T1000 (cell line): ENCODE data around the gene RGS13.
"Not testable (repeated sequence)": the region's sequence is repeated elsewhere in the genome, so short reads cannot be mapped to it uniquely, and the experiment has no call there.

Experiments
- DNase-seq: peaks from one replicate; lab custom pipeline; 2025; ENCODE audit warnings: mixed read lengths; lab: John Stamatoyannopoulos, UW

Gene RGS13

DNA sequence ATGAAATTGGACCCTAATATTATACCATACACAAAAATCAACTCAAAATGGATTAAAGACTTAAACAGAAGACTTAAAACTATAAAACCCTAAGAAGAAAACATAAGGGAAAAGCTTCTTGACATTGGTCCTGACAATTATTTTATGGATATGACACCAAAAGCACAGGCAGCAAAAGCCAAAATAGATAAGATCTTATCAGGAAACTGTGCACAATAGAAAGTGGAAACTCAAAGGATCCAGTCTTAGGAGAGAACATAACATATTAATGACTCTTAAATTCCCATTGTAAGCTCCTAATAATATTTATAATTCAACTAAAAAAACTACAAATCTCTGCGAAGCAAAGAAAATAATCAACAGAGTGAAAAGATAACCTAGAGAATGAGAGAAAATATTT, 39.8 kb downstream of the RGS13 start:
- DNase-seq: no peak

DNA sequence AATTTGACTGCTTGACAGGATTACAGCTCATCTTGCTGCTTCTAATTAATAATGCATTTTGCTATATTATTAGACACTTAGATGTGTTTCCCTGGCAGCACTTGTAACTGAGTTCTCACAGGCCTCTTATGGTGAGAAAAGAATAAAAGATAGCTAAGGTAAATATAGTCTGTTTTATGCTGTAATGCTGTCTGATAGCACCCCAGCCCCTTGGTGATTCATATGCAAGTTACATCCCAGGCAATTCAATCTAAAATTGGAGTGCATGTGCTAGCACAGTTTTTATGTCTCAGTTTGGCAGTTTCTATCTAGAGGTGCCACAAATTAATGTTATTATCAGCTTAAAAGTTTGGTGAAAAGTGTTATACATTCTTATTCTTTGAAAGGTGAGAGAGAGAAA, 42.2 kb downstream of the RGS13 start:
- DNase-seq: no peak

DNA sequence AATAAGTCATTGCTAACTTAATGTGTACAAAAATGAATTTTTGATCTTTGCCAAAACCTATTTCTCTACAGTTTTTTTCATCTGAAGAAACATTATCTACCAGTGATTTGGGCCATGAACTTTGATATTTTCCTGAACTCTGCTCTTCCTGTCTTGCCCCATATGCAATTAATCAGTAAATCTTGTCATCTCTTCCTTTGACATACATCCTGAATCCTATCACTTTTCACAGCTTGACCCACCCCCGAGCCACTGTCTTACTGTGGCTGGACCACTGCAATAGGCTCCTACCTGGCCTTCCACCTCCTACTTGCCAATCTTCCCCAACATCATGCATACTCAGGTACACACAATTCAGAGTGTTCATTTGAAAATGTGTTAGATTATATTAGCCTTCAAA, 46.4 kb downstream of the RGS13 start:
- DNase-seq: no peak

DNA sequence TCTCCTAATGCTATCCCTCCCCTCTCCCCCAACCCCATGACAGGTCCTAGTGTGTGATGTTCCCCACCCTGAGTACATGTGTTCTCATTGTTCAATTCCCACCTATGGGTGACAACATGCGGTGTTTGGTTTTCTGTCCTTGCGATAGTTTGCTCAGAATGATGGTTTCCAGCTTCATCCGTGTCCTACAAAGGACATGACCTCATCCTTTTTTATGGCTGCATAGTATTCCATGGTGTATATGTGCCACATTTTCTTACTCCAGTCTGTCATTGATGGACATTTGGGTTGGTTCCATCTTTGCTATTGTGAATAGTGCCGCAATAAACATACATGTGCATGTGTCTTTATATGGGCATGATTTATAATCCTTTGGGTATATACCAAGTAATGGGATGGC, 47.1 kb downstream of the RGS13 start:
- DNase-seq: not testable (repeated sequence)

DNA sequence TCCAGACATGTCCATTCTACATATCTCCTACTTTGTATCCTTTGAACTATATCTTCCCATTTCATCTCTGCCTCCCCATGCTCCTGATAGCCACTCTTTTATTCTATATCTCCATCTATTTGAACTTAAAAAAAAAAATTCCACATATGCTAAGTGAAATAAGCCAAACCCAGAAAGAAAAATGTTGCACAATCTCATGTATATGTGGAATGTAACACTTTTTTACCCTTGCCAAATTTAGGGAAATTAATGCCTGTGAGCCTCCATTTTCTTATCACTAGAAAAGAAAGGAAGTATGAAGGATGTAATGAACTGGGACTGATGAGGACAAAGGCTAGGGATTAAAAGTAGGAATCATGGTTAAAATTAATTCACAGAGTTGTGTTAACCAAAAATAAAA, 53.5 kb downstream of the RGS13 start:
- DNase-seq: no peak

DNA sequence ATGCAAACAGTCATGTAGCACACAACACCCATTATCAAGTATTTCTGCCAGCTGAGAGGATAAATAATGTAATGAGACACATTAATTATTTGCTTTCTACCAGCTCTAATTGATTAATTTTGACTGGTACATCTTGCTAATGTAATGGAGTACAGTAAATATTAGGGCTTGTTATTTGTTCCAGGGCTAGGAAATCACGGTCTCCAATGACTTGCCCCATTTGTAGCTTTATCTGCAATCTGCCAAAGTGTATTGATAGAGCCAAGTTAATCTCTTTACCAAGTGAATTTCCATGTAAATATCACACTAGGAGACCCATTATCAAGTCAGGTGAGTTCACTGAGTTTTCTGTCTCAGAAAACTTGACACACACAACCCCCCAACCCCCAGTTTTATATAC, 55.1 kb downstream of the RGS13 start:
- no peak for DNase-seq

DNA sequence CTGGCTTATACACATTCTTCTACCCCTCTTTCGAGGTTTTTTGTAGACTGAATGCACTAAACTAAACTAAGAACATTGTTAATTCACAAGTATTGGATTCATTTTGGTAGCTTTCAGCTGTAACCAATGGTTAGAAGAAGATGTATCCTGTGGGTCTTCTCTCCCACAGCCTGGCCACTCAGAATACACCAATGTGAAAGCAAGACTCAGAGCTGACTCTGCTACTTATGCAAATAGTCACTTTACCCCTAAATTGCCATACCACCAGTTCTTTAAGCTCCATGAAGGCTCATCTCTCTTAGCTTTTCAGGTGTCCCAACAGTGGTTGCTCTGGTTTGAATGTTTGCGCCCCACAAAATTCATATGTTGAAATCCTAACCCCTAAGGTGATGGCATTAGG, 60.1 kb downstream of the RGS13 start:
- no peak for DNase-seq

DNA sequence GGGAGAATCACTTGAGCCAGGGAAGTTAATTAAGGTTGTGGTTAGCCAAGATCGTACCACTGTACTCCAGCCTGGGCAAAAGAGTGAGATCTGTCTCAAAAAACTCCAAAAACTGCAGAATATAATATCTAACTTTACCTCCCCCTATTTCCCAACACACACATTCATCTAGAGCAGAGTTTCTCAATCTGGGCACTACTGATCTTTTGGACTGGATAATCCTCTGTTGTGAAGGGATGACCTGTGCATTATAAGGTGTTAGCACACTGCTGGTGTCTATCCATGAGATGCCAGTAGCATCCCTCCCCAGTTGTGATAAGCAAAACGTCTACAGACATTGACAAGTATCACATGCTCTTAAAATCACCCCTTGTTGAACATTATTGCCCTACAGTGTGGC, 61.8 kb downstream of the RGS13 start:
- no peak for DNase-seq

DNA sequence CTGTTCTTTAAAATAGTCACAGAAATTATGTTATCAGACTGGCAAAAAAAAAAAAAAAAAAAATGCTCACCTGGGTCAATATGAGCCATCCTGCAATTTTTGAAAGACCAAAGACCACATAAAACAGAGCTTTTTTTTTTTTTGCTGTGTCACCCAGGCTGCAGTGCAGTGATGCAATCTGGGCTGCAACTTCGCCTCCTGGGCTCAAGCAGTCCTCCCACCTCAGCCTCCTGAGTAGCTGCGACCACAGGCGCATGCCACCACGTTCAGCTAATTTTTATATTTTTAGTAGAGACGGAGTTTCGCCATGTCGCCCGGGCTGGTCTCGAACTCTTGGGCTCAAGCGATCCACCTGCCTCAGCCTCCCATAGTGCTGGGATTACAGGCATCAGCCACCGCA, 62.8 kb downstream of the RGS13 start:
- no peak for DNase-seq

DNA sequence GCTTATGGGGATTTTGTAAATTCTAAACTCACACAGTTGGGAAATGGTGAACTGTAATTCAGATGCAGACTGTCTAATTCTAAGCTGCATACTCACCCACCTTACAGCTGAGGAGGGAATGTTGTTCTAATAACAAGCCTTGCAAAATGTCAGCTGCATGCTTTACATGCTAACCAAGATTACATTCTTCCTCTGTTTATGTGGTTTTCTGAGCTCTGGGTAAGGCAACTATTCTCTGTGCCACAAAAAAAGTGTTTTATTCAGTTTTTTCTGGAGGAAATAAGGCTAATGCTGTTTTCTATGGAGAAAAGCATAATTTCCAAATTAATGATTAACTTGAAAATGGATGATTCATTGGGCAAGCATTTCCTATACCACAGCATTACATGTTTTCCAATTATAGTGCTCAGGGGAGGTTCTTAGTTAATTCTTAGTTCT, 64.9 kb downstream of the RGS13 start:
- DNase-seq: peak; percentile 11

DNA sequence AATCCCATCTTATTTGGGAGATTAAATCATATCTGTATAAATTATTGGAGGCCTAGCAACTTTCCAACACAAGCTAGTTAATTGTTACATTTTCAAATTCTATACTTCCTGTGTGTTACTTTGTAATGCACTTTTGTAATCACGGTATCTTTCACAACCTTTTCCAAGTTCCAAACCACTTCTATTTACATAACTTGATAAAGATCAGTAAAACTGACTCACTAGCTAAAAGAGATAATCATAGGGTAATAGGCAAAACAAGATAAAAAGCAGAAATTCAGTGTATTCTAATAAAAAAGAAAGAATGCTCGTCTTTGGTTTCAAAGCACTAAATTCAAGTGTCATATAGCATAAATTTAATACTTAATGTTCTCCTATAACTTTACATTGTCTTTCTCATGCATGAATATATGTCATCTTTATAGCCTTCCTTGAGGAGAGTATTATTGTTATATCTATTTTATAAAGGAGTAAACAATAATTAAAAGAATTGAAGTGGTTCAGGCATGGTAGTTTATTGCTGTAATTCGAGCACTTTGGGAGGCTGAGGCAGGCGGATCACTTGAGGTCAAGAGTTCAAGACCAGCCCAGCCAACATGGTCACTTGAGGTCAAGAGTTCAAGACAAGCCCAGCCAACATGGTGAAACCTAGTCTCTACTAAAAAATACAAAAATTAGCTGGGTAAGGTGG, 66.4 kb downstream of the RGS13 start:
- DNase-seq: no peak

DNA sequence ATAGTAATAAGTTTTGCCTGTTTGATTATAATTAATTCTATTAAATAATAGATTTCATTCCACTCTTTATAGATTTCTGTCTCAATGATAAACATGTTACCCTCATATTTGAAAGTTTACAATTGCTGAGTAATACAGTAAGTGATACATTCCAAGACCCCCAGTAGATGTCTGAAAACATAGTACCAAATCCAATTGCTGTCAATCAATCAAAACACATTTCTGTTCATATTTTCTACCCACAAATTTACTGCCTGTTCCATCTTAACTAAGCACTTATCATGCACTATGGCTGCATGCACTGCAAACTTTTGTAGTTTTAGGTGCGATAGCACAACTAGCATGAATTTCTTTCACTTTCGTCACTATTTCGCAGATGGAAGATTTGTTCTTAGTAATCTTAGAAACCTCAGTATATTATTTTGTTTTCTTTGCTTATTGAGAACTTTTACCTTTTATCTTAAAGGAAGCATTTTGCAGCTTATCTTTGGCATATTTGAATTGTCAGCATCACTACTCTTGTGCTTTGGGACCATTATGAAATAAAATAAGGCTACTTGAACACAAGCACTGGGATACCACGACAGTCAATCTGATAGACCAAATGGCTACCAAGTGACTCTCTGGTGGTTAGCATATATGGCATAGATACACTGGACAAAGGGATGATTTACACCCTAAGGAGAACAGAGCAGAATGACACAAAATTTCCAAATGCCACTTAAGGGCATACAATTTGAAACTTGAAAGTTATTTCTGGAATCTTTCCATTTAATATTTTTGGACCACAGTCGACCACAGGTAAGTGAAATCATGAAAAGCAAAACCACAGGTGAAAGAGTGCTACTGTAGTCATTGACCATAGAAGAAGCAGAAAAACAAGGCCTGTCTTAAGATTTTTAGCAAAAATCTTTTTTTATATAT, 67.6 kb downstream of the RGS13 start:
- no peak for DNase-seq

DNA sequence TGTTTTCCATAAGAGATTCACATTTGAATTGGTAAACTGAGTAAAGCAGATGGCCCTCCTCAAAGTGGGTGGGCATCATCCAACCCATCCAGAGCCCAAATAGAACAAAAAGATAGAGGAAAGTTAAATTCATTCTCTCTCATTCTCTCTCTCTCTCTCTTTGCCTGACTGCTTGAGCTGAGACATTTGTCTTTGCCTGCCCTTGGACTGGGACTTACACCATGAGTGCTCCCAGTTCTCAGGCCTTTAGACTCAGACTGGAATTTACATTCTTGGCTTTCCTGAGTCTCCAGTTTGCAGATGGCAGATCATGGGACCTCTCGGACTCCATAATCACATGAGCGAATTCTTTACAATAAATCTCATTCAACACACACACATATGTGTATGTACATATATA, 69.6 kb downstream of the RGS13 start:
- DNase-seq: no peak

DNA sequence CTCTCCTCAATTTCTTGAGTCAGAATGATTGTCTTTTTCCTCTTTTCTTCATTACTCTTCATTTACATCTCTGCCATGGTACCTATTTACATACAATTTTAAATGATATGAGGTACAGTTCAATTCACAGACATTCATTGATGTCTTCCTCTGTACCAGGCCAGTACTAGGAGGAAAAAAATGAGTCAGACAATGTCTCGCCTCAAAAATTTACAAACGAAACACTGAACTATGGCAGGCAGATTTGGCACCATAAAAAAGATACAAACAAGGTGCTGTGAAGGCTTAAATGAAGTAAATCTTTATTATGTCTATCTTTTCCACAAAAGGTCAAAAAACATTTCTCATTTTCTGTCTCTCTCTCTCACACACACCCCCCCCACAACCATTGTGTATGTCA, 71.0 kb downstream of the RGS13 start:
- DNase-seq: no peak

DNA sequence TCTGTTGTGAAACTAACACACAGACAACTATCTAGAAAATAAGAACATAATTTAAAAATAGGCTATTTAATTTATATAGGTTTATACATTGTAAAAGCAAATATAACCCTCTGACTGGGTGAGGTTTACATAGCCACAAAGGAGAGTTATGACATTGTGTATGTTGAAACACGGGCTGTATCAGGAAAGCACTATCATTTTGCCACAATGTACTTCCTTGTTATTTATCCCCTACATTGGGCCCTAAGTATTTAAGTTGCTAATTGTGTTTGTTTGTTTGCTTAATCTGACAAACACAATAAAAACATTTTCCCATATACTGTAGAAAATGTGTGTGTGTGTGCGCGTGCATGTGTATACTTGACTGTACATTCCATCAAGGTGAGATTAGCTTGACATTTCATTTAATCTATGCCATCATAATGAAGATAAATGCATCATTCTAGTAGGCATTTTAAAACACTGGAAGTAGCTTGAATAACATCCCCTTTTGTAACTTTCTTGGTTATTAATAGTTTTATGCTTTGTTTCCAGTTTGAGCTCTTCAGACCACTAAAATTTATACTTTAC, 72.1 kb downstream of the RGS13 start:
- DNase-seq: no peak

DNA sequence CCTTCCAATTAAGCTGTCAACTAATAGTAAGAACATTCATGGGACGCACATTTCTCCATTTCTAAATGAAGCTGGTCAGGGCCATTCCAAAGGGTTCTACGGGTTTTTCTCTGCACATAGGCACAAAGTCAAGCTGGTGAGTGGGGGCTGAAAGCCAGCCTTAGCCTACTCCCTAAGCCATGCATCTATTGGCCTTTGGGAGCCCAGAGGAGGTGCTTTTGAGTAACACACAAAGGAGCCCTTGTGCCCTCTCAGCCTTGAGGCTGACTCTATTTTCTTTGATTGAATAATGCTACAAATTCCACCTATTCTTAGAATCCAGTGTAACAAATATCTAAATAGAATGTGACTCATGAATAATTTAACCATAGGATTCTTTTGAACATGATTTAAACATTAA, 73.6 kb downstream of the RGS13 start:
- DNase-seq: no peak
